ENCODE results near the gene SPATA13. TPM values are rescaled to one million over a fixed set of nuclear protein-coding genes. Genes with fewer than 3 reads are reported as not detected.

SPATA13 gene
- total and polyA plus RNA-seq, 5 donors from 2014 or later = 80.9 to 115 (median 87.9) TPM

DNA sequence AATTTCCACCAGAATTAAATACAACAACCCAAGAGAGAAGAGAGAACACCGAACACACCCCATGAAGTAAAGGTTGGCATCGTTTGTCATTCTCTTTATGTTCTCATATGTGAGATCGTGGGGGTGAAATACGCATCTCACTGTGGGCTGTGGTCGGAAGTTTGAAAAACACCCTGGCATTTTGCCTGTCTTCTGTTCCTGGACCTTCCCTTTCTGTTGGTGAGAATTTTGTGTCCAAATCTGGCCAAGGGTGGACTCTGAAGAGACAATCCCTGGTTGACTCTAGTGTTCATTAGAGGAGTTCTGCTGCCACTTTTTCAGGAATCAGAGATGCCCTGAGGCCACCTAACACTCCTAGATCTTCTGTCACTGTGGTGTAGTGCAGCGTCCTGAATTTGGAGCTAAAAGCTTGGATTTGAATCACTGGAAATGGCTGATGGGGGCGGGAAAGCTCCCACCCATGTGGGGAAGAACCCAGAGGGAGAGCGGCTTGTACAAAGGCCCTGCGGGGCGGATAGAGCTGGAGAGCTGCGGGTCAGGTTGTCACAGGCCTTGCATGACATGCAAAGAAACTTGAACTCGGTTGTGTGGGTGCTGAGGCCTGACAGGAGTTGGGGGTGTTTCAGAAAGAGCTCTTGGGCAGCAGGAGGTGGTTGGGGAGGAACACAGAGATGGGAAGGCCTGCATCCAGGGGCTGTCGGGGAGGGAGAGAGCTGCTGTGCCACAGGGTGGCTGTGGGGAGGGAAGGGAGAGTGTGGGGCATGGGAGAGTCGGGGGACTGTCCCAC is 11.1 kb upstream of the SPATA13 start:
- no peak overlapping the region for H3K4me3 Mint-ChIP-seq
- Histone ChIP-seq H3K27ac (ENCODE audit: insufficient read depth, low read length, poor library complexity, severe bottlenecking) (no peak overlapping the region), H3K27me3 (ENCODE audit: control insufficient read depth, insufficient read depth, low read length) (peaks cover 5% of the 10 kb centered on the region), H3K9me3 (ENCODE audit: control insufficient read depth in 2 of 2, low read length in 2 of 2) (no peaks in the 10 kb centered on the region), H3K4me1 (ENCODE audit: control insufficient read depth, insufficient read depth, low read length, poor library complexity, severe bottlenecking) (no peaks in the 10 kb centered on the region), H3K36me3 (ENCODE audit: control insufficient read depth, insufficient read depth, low read length) (no peaks in the 10 kb centered on the region), H3K4me3 (ENCODE audit: low read depth, low read length) (no peak overlapping the region)
- DNase-seq = no peak
- H3K4me1 Mint-ChIP-seq = peaks cover 0 to 2% (median 0%) of the 10 kb centered on the region in 4 donors
- no peak for ATAC-seq (ENCODE audit: low read depth in 2 of 2)
- peaks cover 9% of the 10 kb centered on the region for H3K27me3 Mint-ChIP-seq
- H3K36me3 Mint-ChIP-seq = no peaks in the 10 kb centered on the region
- peak overlapping the region in 1 of 3 donors; percentile 43 for H3K27ac Mint-ChIP-seq
- H3K9me3 Mint-ChIP-seq = no peaks in the 10 kb centered on the region

DNA sequence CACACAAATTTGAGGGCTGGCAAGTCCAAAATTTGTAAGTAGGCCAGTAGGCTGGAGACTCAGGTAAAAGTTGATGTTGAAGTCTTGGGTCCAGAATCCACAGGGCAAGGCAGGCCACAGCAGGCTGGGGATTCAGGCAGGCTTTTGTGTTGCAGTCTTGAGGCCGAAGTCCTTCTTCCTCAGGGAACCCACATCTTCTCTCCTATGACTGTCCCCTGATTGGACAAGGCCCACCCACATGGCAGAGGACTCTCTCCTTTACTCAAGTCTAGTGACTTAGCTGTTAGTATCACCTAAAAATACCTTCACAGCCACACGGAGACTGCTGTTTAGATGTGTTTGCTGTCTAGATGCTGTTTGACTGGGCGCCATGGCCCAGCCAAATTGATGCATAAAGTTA is 9.9 kb upstream of the SPATA13 start:
- no peaks in the 10 kb centered on the region for H3K36me3 Mint-ChIP-seq
- DNase-seq (no peak), ATAC-seq (ENCODE audit: low read depth in 2 of 2) (no peak)
- no peak overlapping the region for H3K4me3 ChIP-seq (ENCODE audit: low read depth, low read length)
- H3K9me3 ChIP-seq (ENCODE audit: control insufficient read depth in 2 of 2, low read length in 2 of 2) = no peaks in the 10 kb centered on the region
- no peaks in the 10 kb centered on the region for H3K4me1 ChIP-seq (ENCODE audit: control insufficient read depth, insufficient read depth, low read length, poor library complexity, severe bottlenecking)
- H3K27me3 ChIP-seq (ENCODE audit: control insufficient read depth, insufficient read depth, low read length) = peaks cover 5% of the 10 kb centered on the region
- no peak overlapping the region for H3K27ac Mint-ChIP-seq
- peaks cover 0 to 2% (median 0%) of the 10 kb centered on the region in 4 donors for H3K4me1 Mint-ChIP-seq
- H3K4me3 Mint-ChIP-seq = no peak overlapping the region
- no peak overlapping the region for H3K27ac ChIP-seq (ENCODE audit: insufficient read depth, low read length, poor library complexity, severe bottlenecking)
- no peaks in the 10 kb centered on the region for H3K9me3 Mint-ChIP-seq
- H3K36me3 ChIP-seq (ENCODE audit: control insufficient read depth, insufficient read depth, low read length) = no peaks in the 10 kb centered on the region
- H3K27me3 Mint-ChIP-seq = peaks cover 15% of the 10 kb centered on the region

DNA sequence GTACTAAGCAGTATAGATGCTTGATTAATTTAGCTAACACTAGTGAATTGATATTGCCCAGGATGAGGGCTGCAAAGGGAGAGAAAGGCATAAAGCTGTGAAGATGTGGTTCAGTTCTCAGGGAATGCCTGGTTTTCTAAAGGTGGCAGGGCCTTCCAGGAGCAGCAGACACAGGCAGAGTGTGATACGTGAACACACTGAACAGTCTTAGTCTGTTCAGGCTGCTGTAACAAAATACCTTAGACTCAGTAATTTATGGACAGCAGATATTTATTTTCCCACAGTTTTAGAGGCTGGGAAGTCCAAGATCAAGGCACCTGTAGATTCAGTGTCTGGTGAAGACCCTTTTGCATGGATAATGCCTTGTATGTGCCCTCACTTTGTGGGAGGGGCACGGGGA is 8.7 kb upstream of the SPATA13 start:
- Histone ChIP-seq H3K36me3 (ENCODE audit: control insufficient read depth, insufficient read depth, low read length) (no peaks in the 10 kb centered on the region), H3K9me3 (ENCODE audit: control insufficient read depth in 2 of 2, low read length in 2 of 2) (no peaks in the 10 kb centered on the region), H3K27me3 (ENCODE audit: control insufficient read depth, insufficient read depth, low read length) (peaks cover 5% of the 10 kb centered on the region), H3K4me1 (ENCODE audit: control insufficient read depth, insufficient read depth, low read length, poor library complexity, severe bottlenecking) (no peaks in the 10 kb centered on the region), H3K27ac (ENCODE audit: insufficient read depth, low read length, poor library complexity, severe bottlenecking) (no peak overlapping the region), H3K4me3 (ENCODE audit: low read depth, low read length) (no peak overlapping the region)
- H3K36me3 Mint-ChIP-seq = no peaks in the 10 kb centered on the region
- H3K9me3 Mint-ChIP-seq = no peaks in the 10 kb centered on the region
- no peak overlapping the region for H3K27ac Mint-ChIP-seq
- no peak overlapping the region for H3K4me3 Mint-ChIP-seq
- peaks cover 0 to 2% (median 0%) of the 10 kb centered on the region in 4 donors for H3K4me1 Mint-ChIP-seq
- no peak for DNase-seq
- ATAC-seq (ENCODE audit: low read depth in 2 of 2) = no peak
- peaks cover 11% of the 10 kb centered on the region for H3K27me3 Mint-ChIP-seq

DNA sequence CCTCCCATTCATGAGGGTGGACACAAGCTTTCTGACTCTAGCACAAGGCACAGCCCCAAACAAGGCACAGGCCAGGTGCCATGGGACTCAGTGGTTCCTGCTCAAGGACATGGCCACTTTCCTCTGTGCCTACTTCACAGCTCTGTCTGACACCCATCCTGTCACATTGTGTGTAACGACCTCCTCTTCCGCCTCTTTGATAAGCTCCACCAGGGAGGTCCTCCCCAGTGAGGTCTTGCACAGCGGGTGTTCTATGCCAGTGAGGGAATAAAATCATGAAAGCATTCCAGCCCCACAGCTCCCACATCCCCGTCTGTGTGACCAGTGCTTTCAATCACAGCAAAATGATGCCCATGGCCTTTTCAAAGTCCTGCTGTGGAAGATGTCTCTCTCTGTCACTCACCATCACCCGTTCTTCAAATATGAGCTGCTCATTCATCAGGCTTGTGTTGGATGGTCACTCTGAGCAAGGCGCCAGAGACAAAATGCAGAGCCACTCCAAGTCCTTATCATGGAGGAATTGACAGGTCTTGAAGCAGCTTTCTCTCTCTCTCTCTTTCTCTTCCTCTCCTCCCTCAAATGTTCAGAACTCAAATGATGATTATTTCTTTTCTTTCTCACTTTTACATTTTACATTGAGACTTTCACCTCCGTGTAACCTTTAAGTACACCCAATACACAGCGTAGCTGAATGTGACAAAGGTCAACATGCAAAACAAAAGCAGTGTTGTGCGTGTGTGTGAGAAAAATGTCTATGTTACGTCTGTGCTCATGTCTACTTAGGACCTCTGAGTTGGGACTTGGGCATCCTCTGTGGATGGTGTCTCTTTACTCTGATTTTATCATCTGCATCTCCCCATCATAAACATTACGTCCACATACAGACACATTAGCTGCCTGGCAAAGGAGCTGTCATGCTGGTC is 8.0 kb upstream of the SPATA13 start:
- ATAC-seq (ENCODE audit: low read depth in 2 of 2) (peak in 1 of 2 donors; percentile 71), DNase-seq (no peak)
- peaks cover 11% of the 10 kb centered on the region for H3K27me3 Mint-ChIP-seq
- Histone ChIP-seq H3K36me3 (ENCODE audit: control insufficient read depth, insufficient read depth, low read length) (no peaks in the 10 kb centered on the region), H3K27me3 (ENCODE audit: control insufficient read depth, insufficient read depth, low read length) (peaks cover 5% of the 10 kb centered on the region), H3K4me3 (ENCODE audit: low read depth, low read length) (no peak overlapping the region), H3K27ac (ENCODE audit: insufficient read depth, low read length, poor library complexity, severe bottlenecking) (no peak overlapping the region), H3K4me1 (ENCODE audit: control insufficient read depth, insufficient read depth, low read length, poor library complexity, severe bottlenecking) (no peaks in the 10 kb centered on the region), H3K9me3 (ENCODE audit: control insufficient read depth in 2 of 2, low read length in 2 of 2) (no peaks in the 10 kb centered on the region)
- no peaks in the 10 kb centered on the region for H3K36me3 Mint-ChIP-seq
- no peak overlapping the region for H3K27ac Mint-ChIP-seq
- H3K9me3 Mint-ChIP-seq = no peaks in the 10 kb centered on the region
- H3K4me3 Mint-ChIP-seq = no peak overlapping the region
- peaks cover 0 to 2% (median 0%) of the 10 kb centered on the region in 4 donors for H3K4me1 Mint-ChIP-seq

DNA sequence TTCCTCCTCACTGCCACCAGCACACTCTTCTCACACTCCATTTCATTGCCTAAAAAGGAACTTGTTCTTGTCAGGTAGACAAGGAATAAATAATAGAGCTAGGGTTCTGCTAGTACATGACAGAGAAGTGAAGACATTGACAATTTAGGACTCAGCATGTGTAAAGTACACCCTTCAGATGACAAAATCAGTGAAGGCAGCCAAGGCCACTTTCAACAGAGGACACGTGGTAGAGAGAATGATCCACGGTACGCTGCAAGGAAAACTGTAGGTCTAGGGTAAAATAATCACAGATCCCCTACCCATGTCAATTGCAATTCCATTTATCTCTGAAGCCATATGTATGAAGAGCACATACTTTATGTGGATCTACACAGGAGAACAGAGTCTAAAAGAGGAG is 7.2 kb upstream of the SPATA13 start:
- peaks cover 0 to 5% (median 2%) of the 10 kb centered on the region in 4 donors for H3K4me1 Mint-ChIP-seq
- no peak overlapping the region for H3K4me3 Mint-ChIP-seq
- no peaks in the 10 kb centered on the region for H3K4me1 ChIP-seq (ENCODE audit: control insufficient read depth, insufficient read depth, low read length, poor library complexity, severe bottlenecking)
- H3K27ac Mint-ChIP-seq = no peak overlapping the region
- ATAC-seq (ENCODE audit: low read depth in 2 of 2) (no peak), DNase-seq (no peak)
- no peaks in the 10 kb centered on the region for H3K36me3 Mint-ChIP-seq
- peaks cover 14% of the 10 kb centered on the region for H3K27me3 Mint-ChIP-seq
- H3K9me3 Mint-ChIP-seq = no peaks in the 10 kb centered on the region
- H3K27ac ChIP-seq (ENCODE audit: insufficient read depth, low read length, poor library complexity, severe bottlenecking) = no peak overlapping the region
- no peak overlapping the region for H3K4me3 ChIP-seq (ENCODE audit: low read depth, low read length)
- H3K27me3 ChIP-seq (ENCODE audit: control insufficient read depth, insufficient read depth, low read length) = peaks cover 5% of the 10 kb centered on the region
- H3K9me3 ChIP-seq (ENCODE audit: control insufficient read depth in 2 of 2, low read length in 2 of 2) = no peaks in the 10 kb centered on the region
- no peaks in the 10 kb centered on the region for H3K36me3 ChIP-seq (ENCODE audit: control insufficient read depth, insufficient read depth, low read length)

DNA sequence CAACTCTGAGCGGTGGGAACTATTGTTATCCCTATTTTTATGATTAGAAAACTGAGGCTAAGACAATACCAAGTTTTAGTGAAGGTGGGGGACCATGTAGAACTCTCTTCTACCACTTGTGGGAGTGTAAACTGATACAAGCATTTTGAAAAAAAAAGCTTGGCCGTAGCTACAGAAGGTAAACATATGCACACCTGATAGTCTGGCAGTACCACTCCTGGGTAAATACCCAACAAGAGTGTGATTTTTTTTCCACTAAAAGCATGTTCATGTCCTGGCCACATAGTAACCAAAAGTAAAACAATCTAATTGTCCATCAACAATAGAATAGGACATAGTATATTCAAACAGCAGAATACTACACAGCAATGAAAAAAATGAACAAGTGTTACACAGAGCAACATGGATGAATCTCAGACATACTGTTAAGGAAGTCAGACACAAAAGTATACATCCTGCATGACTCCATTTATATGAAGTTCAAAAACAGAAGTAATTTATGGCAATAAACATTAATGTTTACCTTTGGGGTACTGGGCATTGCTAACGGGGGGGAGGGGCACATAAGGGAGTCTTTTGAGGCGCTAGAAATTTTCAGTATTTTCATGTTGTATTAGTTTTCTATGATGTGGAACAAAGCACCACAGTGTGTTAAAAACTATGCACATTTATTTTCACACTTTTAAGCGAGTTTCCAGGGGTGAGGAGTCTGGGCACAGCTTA is 6.4 kb upstream of the SPATA13 start:
- peaks cover 11% of the 10 kb centered on the region for H3K27me3 Mint-ChIP-seq
- Histone ChIP-seq H3K4me1 (ENCODE audit: control insufficient read depth, insufficient read depth, low read length, poor library complexity, severe bottlenecking) (no peaks in the 10 kb centered on the region), H3K36me3 (ENCODE audit: control insufficient read depth, insufficient read depth, low read length) (no peaks in the 10 kb centered on the region), H3K9me3 (ENCODE audit: control insufficient read depth in 2 of 2, low read length in 2 of 2) (no peaks in the 10 kb centered on the region), H3K4me3 (ENCODE audit: low read depth, low read length) (no peak overlapping the region), H3K27ac (ENCODE audit: insufficient read depth, low read length, poor library complexity, severe bottlenecking) (no peak overlapping the region), H3K27me3 (ENCODE audit: control insufficient read depth, insufficient read depth, low read length) (no peaks in the 10 kb centered on the region)
- H3K36me3 Mint-ChIP-seq = no peaks in the 10 kb centered on the region
- no peaks in the 10 kb centered on the region for H3K9me3 Mint-ChIP-seq
- H3K4me3 Mint-ChIP-seq = no peak overlapping the region
- peaks cover 0 to 5% (median 2%) of the 10 kb centered on the region in 4 donors for H3K4me1 Mint-ChIP-seq
- ATAC-seq (ENCODE audit: low read depth in 2 of 2) (no peak), DNase-seq (no peak)
- no peak overlapping the region for H3K27ac Mint-ChIP-seq

DNA sequence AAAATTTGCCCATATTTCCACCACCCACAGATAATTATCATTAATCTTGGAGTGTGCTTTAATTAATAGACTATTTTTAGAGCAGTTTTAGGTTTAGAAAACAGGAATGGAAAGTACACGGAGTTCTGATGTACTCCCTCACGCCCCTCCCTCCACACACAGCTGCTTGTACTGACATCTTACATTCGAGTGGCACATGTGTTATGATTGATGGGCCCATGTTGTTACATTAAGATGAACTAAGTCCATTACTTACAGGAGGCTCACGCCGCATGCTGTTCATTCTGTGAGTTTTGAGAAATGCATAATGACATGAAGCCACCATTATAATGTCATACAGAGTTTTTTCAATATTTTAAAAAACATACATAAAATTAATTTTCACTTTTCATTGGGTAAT is 1.2 kb upstream of the SPATA13 start:
- H3K9me3 ChIP-seq (ENCODE audit: control insufficient read depth in 2 of 2, low read length in 2 of 2) = no peaks in the 10 kb centered on the region
- DNase-seq = no peak
- no peaks in the 10 kb centered on the region for H3K9me3 Mint-ChIP-seq
- H3K27ac Mint-ChIP-seq = no peak overlapping the region
- H3K4me3 Mint-ChIP-seq = no peak overlapping the region
- peaks cover 19% of the 10 kb centered on the region for H3K27me3 Mint-ChIP-seq
- ATAC-seq (ENCODE audit: low read depth in 2 of 2) = no peak
- H3K4me3 ChIP-seq (ENCODE audit: low read depth, low read length) = no peak overlapping the region
- H3K36me3 Mint-ChIP-seq = no peaks in the 10 kb centered on the region
- no peaks in the 10 kb centered on the region for H3K27me3 ChIP-seq (ENCODE audit: control insufficient read depth, insufficient read depth, low read length)
- peaks cover 29% of the 10 kb centered on the region for H3K4me1 ChIP-seq (ENCODE audit: control insufficient read depth, insufficient read depth, low read length, poor library complexity, severe bottlenecking)
- H3K4me1 Mint-ChIP-seq = peaks cover 3 to 31% (median 21%) of the 10 kb centered on the region in 4 donors
- H3K27ac ChIP-seq (ENCODE audit: insufficient read depth, low read length, poor library complexity, severe bottlenecking) = no peak overlapping the region
- H3K36me3 ChIP-seq (ENCODE audit: control insufficient read depth, insufficient read depth, low read length) = no peaks in the 10 kb centered on the region
